ENCODE measurements around the gene FZD1.

Gene FZD1

GRCh38 chr7:91265693-91266066 is 1.4 kb downstream of the FZD1 start:
- no peak for DNase-seq

GRCh38 chr7:91266067-91266688 is 1.9 kb downstream of the FZD1 start:
- DNase-seq: no peak

- DNase-seq: no peak
Observed at GRCh38 chr7:91266689-91267090, 2.5 kb downstream of the FZD1 start.

DNA sequence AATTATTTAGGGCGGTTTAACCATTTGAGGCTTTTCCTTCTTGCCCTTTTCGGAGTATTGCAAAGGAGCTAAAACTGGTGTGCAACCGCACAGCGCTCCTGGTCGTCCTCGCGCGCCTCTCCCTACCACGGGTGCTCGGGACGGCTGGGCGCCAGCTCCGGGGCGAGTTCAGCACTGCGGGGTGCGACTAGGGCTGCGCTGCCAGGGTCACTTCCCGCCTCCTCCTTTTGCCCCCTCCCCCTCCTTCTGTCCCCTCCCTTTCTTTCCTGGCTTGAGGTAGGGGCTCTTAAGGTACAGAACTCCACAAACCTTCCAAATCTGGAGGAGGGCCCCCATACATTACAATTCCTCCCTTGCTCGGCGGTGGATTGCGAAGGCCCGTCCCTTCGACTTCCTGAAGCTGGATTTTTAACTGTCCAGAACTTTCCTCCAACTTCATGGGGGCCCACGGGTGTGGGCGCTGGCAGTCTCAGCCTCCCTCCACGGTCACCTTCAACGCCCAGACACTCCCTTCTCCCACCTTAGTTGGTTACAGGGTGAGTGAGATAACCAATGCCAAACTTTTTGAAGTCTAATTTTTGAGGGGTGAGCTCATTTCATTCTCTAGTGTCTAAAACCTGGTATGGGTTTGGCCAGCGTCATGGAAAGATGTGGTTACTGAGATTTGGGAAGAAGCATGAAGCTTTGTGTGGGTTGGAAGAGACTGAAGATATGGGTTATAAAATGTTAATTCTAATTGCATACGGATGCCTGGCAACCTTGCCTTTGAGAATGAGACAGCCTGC is 3.1 kb downstream of the FZD1 start:
- no peak for DNase-seq

GRCh38 chr7:91270372-91270771 is 6.1 kb downstream of the FZD1 start:
- no peak for DNase-seq

DNA sequence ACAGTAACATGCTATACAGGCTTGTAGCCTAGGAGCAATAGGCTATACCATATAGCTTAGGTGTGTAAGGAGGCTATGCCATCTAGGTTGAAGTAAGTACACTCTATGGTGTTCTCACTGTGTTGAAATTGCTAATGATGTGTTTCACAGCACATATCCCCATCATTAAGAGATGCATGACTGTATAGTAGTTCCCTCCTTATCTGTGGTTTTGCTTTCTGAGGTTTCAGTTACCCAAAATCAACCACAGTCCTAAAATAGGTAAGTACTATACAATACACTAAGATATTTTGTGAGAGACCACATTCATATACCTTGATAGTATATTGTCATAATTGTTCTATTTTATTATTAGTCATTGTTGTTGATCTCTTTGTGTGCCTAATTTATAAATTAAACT is 12.7 kb downstream of the FZD1 start:
- DNase-seq: no peak

- no peak for DNase-seq
Observed at GRCh38 chr7:91280185-91280584, 16.0 kb downstream of the FZD1 start.

GRCh38 chr7:91280604-91281003 is 16.4 kb downstream of the FZD1 start:
- DNase-seq: no peak

- DNase-seq: no peak
Observed at GRCh38 chr7:91285696-91286355, 21.6 kb downstream of the FZD1 start.

DNA sequence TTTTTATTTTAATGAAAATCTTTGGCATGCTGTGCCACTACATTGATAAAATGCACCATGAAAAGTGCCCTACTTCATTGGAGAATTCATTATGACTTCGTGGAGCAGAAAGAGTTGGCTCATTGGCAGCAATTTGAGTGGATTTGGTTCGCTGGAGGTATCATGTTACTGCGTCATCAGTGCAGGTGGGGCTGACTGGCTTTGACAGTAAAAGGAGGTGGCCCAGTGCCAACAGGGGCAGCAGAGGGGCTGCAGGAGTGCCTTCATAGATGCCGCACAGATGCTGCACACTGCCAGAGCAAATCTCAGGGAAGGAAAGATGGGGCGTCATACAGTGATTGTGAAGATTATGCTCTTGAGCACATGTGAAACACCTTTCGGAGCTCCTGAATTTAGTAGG is 22.2 kb downstream of the FZD1 start:
- no peak for DNase-seq

- DNase-seq: no peak
Observed at GRCh38 chr7:91287371-91288084, 23.3 kb downstream of the FZD1 start.

GRCh38 chr7:91288208-91288824 is 24.1 kb downstream of the FZD1 start:
- no peak for DNase-seq

DNA sequence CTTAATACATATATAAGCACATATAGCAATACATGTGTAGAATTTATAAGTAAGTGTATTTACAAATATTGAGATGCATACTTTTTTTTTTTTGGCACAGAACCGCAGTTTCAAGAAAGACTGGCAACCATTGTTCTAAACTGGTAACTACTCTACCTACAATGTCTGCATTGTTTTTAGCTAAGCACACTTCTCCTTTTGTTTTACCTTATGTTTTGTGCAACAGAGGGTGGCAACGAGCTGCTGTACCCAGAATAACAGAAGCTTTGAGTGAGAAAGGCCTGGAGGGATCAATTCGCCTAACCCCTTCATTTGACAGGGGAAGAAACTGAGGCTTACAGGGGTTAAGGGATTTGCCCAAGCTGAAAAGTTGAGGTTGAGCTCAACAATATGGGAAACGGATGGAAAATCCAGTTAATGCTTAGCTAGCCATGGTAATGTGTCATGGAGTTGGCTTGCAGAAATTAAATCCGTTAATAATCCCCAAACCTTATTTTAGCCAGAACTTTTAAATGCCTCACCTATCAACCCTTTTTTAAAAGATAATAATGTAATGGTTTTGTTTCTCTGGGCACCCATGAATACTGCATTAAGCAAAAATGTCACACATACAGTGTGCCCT is 25.5 kb downstream of the FZD1 start:
- DNase-seq: no peak

- no peak for DNase-seq
Observed at GRCh38 chr7:91291302-91291701, 27.1 kb downstream of the FZD1 start.

GRCh38 chr7:91291902-91292301 is 27.7 kb downstream of the FZD1 start:
- DNase-seq: no peak

DNA sequence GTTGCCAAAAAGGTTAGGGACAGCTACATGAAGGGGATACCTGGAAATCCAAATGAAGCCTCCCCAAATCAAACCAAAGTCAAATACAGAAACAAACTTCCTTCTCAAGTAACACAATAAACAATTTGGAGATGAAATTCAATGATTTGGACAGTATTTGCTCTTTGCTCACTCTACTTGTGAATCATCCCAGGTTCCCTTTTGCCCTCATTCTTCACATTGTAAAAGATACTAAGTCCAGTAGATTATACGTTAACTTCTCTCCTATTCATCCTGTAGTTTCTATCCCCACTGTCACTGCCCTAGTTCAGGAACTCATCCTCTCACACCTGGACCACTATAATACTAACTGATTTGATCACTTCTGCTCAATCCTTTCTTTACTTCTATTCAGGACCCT is 28.3 kb downstream of the FZD1 start:
- DNase-seq: no peak

- no peak for DNase-seq
Observed at GRCh38 chr7:91293136-91293535, 28.9 kb downstream of the FZD1 start.

- no peak for DNase-seq
Observed at GRCh38 chr7:91293840-91294239, 29.6 kb downstream of the FZD1 start.

- no peak for DNase-seq
Observed at GRCh38 chr7:91294639-91295220, 30.5 kb downstream of the FZD1 start.

- DNase-seq: no peak
Observed at GRCh38 chr7:91295576-91295975, 31.3 kb downstream of the FZD1 start.

GRCh38 chr7:91297939-91298338 is 33.7 kb downstream of the FZD1 start:
- no peak for DNase-seq
